ENCODE data around the gene PDZD8.
A peak's percentile ranks its signal among the peaks of the same experiment; 100 is the strongest.

PDZD8 gene

GRCh38 chr10:117373823-117374505 lies 1.3 kb downstream of the PDZD8 start:
- peak; percentile 50 for DNase-seq (ENCODE audit: low read depth, low spot score)
- no peak for TF ChIP-seq CTCF (IDR thresholded peaks at IDR 0.05; ENCODE audit: low read depth, low read length)
- H3K4me3 ChIP-seq (ENCODE audit: low read depth, low read length), result peak overlapping the region; percentile 64
- in situ Hi-C loops (cut with HindIII; ENCODE audit: low sequenced_read_pairs), result no loop called here

- in situ Hi-C loops (cut with HindIII; ENCODE audit: low sequenced_read_pairs), result no loop called here
- peak; percentile 63 for DNase-seq (ENCODE audit: low read depth, low spot score)
- no peak overlapping the region for H3K4me3 ChIP-seq (ENCODE audit: low read depth, low read length)
- TF ChIP-seq CTCF (IDR thresholded peaks at IDR 0.05; ENCODE audit: low read depth, low read length), result no peak
These were observed 5.0 kb downstream of the PDZD8 start for GRCh38 chr10:117370205-117370604.

GRCh38 chr10:117367718-117368117 lies 7.5 kb downstream of the PDZD8 start:
- in situ Hi-C loops (cut with HindIII; ENCODE audit: low sequenced_read_pairs), result no loop called here
- no peak for TF ChIP-seq CTCF (IDR thresholded peaks at IDR 0.05; ENCODE audit: low read depth, low read length)
- H3K4me3 ChIP-seq (ENCODE audit: low read depth, low read length), result no peak overlapping the region
- DNase-seq (ENCODE audit: low read depth, low spot score), result no peak

- no peak for DNase-seq (ENCODE audit: low read depth, low spot score)
- in situ Hi-C loops (cut with HindIII; ENCODE audit: low sequenced_read_pairs), result no loop called here
- no peak for TF ChIP-seq CTCF (IDR thresholded peaks at IDR 0.05; ENCODE audit: low read depth, low read length)
- no peak overlapping the region for H3K4me3 ChIP-seq (ENCODE audit: low read depth, low read length)
These were observed 8.5 kb downstream of the PDZD8 start for GRCh38 chr10:117366741-117367140.

- no peak for TF ChIP-seq CTCF (IDR thresholded peaks at IDR 0.05; ENCODE audit: low read depth, low read length)
- DNase-seq (ENCODE audit: low read depth, low spot score), result no peak
- in situ Hi-C loops (cut with HindIII; ENCODE audit: low sequenced_read_pairs), result no loop called here
- no peak overlapping the region for H3K4me3 ChIP-seq (ENCODE audit: low read depth, low read length)
These were observed 9.6 kb downstream of the PDZD8 start for GRCh38 chr10:117365612-117366011.

GRCh38 chr10:117364110-117364960 lies 10.9 kb downstream of the PDZD8 start:
- H3K4me3 ChIP-seq (ENCODE audit: low read depth, low read length), result no peak overlapping the region
- DNase-seq (ENCODE audit: low read depth, low spot score), result peak; percentile 50
- TF ChIP-seq CTCF (IDR thresholded peaks at IDR 0.05; ENCODE audit: low read depth, low read length), result no peak
- in situ Hi-C loops (cut with HindIII; ENCODE audit: low sequenced_read_pairs), result no loop called here

All from astrocyte of the spinal cord (primary cell).